Measurements from ENCODE around the gene DCXR.

DCXR gene

DNA sequence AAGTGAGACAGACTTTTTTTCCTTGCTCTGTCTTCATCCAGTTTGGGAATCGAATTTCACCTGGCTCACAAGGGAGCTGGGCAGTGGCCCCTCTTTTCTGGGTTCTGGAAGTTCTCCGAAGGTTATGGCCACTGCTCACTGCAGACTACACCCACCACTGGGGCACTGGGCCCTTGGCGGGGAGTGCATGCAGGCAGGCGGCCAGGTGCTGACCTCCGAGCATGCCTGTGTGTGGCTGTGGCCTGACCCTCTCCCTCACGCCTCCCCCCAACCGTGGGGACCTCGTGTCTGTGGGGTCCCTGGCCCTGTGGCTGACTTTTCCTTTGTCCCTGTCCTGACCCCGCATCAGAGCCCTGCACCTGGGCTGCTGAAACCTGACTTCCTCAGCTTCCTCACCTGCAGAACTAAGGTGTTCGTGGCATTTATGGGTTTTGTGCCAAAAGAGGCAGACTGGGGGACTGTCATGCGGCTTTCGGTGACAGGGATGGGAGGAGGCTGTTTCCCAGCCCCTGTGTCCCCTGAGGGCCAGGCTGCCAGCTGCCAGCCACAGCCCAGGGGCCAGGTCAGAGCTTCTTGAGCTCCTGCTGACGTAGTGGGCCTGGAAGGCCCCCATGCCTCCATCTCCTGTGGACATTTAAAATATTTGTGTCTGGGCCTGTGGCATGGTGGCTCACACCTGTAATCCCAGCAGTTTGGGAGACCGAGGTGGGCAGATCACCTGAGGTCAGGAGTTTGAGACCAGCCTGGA lies 38.6 kb downstream of the DCXR start:
- Mint-ChIP-seq H3K36me3 (ENCODE audit: low read depth) (peaks cover 5% of the 10 kb centered on the region), H3K9me3 (no peaks in the 10 kb centered on the region), H3K27me3 (ENCODE audit: low read depth) (no peaks in the 10 kb centered on the region), H3K4me3 (no peak overlapping the region), H3K27ac (peak overlapping the region in 2 of 3 experiments; percentile 74 to 88), H3K4me1 (peaks cover 29% of the 10 kb centered on the region)
- TF ChIP-seq, protein P1, sequence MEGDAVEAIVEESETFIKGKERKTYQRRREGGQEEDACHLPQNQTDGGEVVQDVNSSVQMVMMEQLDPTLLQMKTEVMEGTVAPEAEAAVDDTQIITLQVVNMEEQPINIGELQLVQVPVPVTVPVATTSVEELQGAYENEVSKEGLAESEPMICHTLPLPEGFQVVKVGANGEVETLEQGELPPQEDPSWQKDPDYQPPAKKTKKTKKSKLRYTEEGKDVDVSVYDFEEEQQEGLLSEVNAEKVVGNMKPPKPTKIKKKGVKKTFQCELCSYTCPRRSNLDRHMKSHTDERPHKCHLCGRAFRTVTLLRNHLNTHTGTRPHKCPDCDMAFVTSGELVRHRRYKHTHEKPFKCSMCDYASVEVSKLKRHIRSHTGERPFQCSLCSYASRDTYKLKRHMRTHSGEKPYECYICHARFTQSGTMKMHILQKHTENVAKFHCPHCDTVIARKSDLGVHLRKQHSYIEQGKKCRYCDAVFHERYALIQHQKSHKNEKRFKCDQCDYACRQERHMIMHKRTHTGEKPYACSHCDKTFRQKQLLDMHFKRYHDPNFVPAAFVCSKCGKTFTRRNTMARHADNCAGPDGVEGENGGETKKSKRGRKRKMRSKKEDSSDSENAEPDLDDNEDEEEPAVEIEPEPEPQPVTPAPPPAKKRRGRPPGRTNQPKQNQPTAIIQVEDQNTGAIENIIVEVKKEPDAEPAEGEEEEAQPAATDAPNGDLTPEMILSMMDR (IDR thresholded peaks at IDR 0.05; ENCODE audit: unreplicated experiment in 3 of 3), result no peak

GRCh38 chr17:81998212-81998611 lies 39.3 kb downstream of the DCXR start:
- peaks cover 28% of the 10 kb centered on the region for H3K4me1 Mint-ChIP-seq
- no peaks in the 10 kb centered on the region for H3K27me3 Mint-ChIP-seq (ENCODE audit: low read depth)
- H3K9me3 Mint-ChIP-seq, result no peaks in the 10 kb centered on the region
- H3K36me3 Mint-ChIP-seq (ENCODE audit: low read depth), result peaks cover 5% of the 10 kb centered on the region
- peak overlapping the region; percentile 59 to 88 (median 74) for H3K27ac Mint-ChIP-seq
- TF ChIP-seq, protein P1 (IDR thresholded peaks at IDR 0.05; ENCODE audit: unreplicated experiment in 3 of 3), result no peak
- no peak overlapping the region for H3K4me3 Mint-ChIP-seq

GRCh38 chr17:81996757-81997441 lies 40.6 kb downstream of the DCXR start:
- TF ChIP-seq, protein P1 (IDR thresholded peaks at IDR 0.05; ENCODE audit: unreplicated experiment in 3 of 3), result no peak
- no peaks in the 10 kb centered on the region for H3K9me3 Mint-ChIP-seq
- no peaks in the 10 kb centered on the region for H3K27me3 Mint-ChIP-seq (ENCODE audit: low read depth)
- no peak overlapping the region for H3K27ac Mint-ChIP-seq
- H3K4me1 Mint-ChIP-seq, result peaks cover 34% of the 10 kb centered on the region
- peaks cover 5% of the 10 kb centered on the region for H3K36me3 Mint-ChIP-seq (ENCODE audit: low read depth)
- H3K4me3 Mint-ChIP-seq, result no peak overlapping the region

GRCh38 chr17:81996232-81996756 lies 41.2 kb downstream of the DCXR start:
- H3K4me3 Mint-ChIP-seq, result no peak overlapping the region
- peaks cover 40% of the 10 kb centered on the region for H3K4me1 Mint-ChIP-seq
- H3K27me3 Mint-ChIP-seq (ENCODE audit: low read depth), result no peaks in the 10 kb centered on the region
- H3K9me3 Mint-ChIP-seq, result no peaks in the 10 kb centered on the region
- TF ChIP-seq, protein P1 (IDR thresholded peaks at IDR 0.05; ENCODE audit: unreplicated experiment in 3 of 3), result no peak
- H3K27ac Mint-ChIP-seq, result no peak overlapping the region
- peaks cover 8% of the 10 kb centered on the region for H3K36me3 Mint-ChIP-seq (ENCODE audit: low read depth)

DNA sequence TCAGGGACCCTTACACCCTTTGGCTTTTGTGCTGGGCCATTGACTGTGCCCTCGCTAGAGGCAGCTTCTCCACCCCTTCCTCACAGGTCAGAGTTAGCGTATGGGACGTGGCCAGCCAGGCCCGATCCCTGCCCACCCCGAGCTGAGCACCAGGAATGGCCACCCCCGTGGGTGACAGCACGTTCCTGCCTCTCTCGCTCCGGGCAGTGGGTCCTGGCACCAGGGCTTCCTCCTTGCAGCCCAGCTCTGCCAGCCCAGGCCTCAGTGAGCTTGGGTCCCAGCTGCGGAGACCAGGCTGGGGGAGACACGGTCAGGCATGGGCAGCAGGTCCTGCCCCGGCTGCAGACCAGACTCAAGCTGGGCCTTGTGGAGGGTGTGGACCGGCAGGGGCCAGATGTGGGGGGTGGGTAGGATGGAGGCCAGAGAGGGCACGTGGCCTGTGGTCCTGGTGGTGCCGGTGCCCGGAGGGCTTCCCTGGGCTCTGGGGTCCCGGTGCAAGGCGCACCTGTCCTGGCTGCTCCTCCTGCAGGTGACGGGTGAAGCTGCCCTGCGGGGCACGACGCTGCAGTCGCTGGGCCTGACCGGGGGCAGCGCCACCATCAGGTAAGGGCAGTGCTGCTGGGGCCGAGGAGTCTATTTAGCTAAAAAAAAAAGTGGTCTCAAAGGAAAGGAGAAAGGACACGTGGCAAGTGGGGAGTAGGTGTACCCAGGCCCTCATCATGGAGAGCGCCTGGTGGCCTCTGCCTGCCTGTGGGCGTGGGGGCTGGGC lies 41.9 kb downstream of the DCXR start:
- H3K9me3 Mint-ChIP-seq, result no peaks in the 10 kb centered on the region
- H3K36me3 Mint-ChIP-seq (ENCODE audit: low read depth), result peaks cover 11% of the 10 kb centered on the region
- no peak overlapping the region for H3K4me3 Mint-ChIP-seq
- TF ChIP-seq, protein P1 (IDR thresholded peaks at IDR 0.05; ENCODE audit: unreplicated experiment in 3 of 3), result no peak
- H3K27ac Mint-ChIP-seq, result no peak overlapping the region
- H3K27me3 Mint-ChIP-seq (ENCODE audit: low read depth), result no peaks in the 10 kb centered on the region
- peaks cover 44% of the 10 kb centered on the region for H3K4me1 Mint-ChIP-seq
